ENCODE measurements around the gene INSR.

INSR gene

DNA sequence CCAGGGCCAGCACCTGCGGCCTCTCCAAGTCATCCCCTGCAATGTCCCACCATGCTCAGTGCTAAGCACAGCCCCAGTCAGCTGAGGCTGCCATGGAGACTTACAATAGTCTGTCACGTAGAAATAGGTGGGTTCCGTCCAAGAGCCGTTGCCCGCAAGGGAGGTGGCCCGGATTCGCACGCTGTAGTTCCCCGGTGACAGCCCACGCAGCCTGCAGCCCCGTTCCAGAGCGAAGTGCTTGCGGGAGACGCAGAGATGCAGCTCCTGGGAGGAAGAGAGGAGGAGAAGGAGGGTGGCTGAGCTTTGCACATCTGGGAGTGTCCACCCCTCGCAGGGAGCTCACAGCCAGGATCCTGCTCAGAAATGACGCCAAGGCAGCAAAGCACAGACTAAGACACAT is 162.2 kb downstream of the INSR start:
- DNase-seq: no peak

DNA sequence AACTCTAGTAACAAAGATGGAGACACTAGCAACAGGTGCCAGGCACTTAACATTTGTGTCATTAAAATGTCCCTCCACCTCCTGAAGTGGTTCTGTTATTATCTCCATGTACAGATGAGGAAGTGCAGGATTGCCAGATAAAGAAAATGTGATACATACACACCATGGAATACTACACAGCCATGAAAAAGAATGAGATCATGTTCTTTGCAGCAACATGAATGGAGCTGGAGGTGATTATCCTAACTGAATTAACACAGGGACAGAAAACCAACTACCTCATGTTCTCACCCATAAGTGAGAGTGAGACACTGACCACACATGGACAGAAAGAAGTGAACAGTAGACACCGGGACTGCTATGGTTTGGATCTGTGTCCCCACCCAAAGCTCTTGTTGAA is 164.2 kb downstream of the INSR start:
- no peak for DNase-seq

DNA sequence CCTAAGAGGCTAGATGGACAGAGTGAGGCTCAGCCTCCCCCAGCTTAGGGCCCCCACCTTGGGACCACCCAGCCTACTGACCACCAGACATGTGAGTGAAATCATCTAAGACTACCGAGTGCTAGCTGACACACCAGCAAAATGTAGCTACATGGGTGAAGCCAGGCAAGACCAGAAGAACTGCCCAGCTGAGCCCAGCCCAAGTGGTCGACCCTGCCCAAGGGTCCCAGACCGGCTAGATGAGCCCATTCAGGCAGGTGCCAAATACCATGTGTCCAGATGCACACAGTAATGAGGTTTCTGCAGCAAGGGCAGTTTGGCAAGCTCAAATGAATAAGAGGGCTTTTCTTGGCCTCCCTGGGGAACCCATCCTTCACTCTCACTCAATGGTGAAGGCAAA is 168.1 kb downstream of the INSR start:
- DNase-seq: no peak

DNA sequence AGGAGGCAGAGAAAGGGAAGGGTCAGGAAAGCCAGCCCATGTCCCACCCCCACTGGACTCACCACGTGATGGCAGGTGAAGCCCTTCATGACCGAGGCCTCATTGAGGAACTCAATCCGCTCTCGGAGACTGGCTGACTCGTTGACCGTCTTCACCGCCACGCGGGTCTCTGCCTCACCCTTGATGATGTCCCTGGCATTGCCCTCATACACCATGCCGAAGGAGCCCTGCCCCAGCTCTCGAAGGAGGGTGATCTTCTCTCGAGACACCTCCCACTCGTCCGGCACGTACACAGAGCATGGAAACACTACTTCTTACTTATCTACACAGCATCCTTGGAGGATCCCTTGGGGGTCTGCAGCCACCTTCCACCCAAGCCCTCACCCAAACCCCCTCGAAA is 169.0 kb downstream of the INSR start:
- DNase-seq: no peak

DNA sequence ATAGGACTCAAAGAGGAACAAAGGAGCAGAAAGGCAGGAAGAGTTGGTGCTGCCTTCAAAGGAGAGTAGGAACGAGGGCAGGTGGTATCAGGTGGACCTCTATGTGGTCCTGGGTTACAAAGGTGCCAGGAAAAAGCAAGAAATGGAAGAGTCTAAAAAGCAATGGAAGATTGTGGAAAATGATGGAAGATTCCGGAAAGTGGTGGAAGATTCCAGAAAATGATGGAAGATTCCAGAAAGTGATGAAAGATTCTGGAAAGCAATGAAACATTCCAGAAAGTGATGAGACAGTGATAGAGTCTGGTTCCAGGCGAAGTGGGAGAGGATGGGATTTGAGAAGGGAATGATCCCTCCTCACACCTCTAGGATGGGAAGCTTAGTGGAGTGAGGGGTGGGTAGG is 169.4 kb downstream of the INSR start:
- DNase-seq: no peak

DNA sequence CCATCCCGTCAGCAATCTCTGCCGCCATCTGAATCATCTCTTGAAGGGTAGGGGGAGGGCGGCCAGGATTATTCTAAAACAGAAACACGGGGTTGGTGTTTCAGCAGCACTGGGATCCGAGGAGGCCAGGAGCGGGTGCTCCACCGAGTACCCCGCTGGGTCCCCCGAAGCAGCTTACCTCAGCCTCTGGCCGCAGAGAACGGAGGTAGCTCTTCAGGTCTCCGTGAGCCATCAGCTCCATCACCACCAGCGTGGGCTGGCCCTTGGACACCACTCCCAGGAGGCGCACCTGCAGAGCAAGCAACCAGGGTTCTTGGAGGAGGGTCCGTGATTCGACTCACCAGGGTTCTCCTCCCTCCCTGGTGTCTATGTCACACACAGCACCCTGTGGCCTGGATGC is 171.5 kb downstream of the INSR start:
- no peak for DNase-seq

DNA sequence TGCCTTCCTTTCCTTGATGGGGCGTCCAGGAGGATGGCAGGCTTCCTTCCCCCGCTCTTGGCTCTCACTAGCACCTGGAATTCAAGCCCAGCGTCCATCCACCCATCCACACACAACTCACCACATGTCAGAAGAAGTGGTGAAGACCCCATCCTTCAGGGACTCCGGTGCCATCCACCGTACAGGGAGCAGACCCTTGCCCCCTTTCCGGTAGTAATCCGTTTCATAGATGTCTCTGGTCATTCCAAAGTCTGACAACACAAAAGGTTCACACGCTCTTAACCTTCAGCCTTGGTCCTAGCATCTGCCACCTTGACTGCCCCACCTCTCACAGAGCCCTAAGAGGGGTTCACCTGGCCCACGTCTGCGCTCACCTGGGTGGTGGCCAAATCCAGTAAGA is 173.7 kb downstream of the INSR start:
- DNase-seq: no peak

DNA sequence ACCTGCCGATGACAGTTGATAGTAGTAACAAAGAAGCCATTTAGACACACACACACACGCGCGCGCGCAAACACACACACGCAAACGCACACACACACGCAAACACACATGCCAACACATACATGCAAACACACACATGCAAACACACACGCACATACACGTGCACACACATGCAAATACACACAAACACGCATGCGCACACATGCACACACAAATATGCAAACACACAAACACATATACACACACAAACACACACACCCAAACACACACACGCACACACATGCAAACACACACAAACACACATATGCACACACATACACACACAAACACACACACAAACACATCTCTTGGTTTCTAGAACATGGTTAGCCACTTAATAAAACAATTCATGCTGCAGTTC is 174.6 kb downstream of the INSR start:
- DNase-seq: no peak

DNA sequence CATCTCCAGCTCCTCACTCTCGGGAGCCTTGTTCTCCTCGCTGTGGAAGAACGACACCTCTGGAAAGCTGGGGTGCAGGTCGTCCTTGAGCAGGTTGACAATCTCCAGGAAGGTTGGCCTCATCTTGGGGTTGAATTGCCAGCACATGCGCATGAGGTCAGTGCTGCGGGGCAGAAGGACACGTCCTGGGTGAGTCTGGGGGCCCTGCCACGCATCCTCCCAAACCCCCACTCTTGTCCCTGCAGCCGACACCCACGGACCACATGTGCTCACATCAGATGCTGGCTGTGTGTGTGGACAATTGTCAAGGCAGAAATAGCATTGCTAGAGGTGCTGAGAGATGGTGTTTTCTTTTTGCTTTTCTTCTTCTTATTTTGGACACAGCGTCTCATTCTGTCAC is 177.0 kb downstream of the INSR start:
- no peak for DNase-seq

DNA sequence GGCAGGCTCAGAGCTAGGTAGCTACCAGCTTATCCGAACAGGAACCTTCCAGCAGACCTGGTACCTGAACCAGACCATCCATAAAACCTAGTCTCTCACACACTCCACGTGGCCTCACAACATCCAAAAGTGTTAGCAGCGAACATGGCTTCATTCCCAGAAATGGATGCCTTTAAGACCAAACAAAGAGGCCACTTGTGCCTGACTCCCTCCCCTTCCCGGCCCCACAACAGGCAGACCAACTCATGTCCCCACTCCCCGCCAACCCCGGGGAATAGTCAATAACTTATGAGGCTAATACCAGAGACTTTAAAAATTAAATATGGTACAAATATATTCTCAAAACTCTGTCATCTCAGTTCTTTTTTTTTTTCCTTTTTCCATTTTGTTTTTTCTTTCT is 178.5 kb downstream of the INSR start:
- no peak for DNase-seq

DNA sequence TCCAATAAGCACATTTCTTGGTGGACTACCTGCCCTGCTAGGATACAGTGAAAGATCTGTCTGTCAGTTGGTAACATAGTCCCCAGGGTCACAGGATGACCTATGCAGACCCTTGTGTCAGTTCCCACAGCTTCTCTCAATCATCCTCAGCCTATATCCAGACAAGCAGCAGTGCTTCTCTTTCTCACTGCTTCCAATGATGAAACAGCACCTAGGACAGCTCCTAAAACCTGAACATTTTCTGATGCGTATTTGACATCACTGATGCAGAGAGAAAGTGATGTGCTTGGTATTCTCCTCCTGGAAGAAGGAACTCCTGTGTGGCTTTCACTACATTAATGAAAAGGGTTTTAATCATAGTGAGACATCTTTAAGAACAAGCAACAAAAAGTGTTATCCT is 181.0 kb downstream of the INSR start:
- no peak for DNase-seq

DNA sequence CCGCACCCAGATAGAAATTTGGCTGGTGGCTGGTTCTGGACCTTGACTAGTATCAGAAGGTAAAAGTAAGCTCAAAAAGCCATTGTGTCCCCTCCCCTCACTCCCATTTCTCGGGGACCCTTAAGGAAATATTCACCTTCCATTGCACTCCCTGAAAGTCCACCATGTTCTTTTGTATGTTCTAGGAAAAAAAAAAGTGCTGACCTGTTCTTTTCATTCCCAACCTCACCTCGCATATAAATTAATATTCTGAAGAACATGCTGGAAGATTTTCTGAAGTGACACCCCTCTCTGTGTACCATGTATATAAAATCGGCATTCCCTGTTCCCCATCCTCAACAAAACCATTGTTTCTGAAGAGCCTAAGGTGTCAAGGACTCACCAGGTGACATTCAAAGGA is 181.5 kb downstream of the INSR start:
- DNase-seq: no peak

DNA sequence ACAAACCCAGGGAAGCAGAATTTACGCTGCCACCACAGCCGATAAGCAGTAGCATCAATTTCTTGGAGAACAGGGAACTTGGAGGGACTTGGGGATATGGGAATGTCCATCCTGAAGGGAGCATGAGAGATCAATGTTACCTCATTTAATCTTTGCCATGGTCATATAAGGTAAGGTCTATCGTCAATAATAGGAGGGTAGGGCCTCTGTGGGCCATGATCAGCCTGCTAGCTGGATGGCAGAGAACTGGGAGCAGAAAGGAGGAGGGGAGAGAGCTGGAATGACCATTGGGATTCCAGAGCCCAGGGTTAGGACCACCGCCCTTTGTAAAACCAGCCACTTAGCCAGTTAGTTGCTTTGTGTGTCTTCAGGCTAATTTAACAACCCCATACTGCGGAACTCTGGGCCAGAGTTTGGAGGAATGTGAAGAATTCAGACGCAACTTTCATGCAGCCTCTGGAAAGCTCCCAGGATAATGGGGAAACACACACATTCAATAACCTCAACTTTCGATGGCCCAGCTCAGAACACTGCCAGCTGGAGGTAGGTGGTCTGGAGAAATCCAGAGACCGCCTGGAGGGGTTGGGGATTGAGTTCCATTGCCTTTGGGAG is 184.4 kb downstream of the INSR start:
- no peak for DNase-seq

DNA sequence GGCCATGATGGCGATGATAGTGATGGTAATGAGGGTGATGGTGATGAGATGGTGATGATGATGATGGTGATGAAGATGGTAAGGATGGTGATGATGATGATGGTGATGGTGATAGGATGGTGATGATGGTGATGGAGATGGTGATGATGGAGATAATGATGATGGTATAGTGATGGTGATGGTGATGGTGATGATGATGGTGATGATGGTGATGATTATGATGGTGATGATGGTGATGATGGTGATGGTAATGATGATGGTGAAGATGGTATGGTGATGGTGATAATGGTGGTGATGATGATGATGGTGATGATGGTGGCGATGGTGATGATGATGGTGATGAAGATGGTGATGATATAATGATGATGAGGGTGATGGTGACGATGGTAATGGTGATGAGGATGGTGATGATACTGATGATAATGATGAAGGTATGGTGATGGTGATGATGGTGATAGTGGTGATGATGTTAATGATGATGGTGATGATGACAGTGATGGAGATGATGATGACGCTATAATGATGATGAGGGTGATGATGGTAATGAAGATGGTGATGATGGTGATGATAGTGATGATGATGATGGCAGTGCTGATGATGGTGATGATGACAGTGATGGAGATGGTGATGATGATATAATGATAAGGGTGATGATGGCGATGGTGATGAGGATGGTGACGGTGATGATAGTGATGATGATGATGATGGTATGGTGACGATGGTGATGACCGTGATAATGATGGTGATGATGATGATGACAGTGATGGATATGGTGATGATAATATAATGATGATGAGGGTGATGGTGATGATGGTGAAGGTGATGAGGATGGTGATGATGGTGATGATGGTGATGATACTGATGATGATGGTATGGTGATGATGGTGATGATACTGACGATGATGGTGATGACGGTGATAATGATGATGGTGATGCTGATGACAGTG is 187.2 kb downstream of the INSR start:
- no peak for DNase-seq

DNA sequence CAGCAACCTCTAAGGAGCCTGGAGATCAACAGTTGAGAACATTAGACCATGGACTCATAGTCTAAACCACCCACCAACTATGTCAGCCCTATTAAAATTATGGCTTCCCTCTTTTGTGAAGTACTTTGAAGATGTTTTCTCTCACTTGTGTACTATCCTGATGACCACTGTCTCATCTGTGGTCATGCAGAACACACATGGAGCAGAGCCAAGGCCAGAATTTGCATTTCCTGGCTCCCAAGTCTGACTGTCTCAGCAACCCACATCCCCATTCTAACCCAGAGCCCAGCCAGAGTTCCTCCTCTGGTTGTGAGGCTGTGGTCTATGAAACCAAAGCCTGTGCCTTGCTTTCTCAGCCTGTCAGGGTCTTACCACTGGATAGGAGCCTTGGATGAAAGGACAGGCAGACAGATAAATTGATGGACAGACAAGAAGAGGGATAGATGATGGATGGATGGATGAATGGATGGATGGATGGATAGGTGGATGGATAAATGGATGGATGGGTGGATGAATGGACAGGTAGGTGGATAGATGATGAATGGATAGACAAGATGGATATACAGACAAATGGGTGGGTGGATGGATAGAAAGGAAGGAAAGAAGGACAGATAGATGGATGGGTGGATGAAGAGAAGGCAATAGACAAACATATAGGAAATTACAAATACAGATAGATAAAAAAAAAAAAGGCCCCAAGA is 189.3 kb downstream of the INSR start:
- DNase-seq: no peak

DNA sequence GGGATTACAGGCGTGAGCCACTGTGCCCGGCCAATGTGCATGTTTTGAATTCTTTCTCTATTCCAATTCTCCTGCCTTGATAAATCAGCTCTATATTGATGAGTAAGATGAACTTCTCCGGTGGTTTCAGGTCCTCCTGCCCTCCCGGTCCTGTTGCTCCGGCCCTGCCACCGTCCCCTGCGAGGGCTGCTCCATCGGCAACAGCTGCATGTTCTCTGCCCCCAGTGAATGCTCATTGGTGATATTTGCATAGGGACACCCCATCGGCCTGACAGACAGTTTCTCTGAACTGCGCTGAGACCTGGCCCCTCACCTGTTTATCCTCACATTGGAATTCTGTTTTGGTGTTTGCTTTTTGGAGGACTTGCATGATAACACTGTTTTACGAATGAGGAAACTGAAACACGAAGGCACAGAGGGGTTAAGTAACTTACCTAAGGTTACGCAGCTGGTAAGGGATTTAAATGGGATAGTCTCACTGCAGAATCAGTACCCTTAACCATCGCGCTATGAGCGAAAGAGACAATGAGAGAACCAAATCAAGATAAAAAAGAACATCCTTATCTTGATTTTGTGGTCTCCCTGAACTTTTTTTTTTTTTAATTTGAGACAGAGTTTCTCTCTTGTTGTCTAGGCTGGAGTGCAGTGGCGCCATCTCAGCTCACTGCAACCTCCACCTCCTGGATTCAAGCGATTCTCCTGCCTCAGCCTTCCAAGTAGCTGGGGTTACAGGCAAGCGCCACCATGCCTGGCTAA is 192.5 kb downstream of the INSR start:
- DNase-seq: no peak

DNA sequence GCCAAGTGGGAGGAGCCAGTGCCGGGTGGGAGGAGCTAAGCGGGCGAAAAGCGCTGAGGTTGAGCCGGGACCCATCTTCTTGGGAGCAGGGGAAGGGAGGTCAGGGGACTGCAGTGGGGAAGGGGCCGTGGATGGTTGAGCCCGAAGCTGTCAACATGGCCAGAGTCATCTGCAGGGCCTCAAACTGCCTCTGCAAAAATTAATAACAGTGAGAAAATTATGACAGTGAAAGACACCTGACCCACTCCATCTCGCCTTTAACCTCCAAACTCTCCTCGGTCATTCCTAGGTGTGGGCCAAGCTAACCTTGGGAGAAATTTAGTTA is 194.7 kb downstream of the INSR start:
- DNase-seq: no peak

DNA sequence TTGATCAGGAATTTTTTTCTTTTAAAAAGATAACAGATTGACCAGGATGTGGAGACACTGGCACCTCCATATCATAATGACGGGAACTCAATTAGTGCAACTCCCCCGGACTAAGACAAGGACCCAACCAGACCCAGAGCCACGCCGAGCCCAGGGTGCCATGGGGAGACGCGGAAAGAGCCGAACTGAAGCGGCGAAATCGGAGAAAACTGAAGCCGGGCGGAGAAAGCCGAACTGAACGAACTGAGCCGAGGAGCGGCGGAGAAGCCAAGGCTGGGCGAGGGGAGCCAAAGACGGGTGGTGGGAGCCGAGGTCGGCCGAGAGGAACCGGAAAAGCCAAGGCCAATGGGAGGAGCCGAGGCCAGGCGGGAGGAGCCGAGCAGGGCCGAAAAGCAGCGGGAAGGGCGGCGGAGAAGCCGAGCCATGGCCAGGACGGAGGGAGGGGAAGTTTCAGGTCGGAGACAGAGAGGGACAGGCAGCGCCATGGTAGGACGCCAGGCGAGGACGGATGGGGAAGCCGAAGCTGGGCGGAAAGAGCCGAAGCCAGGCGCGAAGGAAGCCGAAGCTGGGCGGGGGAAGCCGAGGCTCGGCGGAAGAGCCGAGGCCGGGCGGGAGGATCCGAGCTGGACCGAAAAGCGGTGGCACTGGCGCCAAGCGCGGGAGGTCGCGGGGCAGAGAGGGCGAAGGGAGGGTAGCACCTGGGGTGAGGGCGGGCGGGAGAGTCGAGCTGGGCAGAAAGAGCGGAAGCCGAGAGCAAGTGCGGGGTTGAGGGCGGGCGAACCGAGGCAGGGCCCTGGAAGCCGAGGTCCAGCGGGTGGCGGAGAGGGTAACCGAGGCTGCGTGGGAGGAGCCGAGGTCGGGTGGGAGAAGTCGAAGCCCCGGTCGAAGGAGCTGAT is 195.3 kb downstream of the INSR start:
- DNase-seq: peak; percentile 99

DNA sequence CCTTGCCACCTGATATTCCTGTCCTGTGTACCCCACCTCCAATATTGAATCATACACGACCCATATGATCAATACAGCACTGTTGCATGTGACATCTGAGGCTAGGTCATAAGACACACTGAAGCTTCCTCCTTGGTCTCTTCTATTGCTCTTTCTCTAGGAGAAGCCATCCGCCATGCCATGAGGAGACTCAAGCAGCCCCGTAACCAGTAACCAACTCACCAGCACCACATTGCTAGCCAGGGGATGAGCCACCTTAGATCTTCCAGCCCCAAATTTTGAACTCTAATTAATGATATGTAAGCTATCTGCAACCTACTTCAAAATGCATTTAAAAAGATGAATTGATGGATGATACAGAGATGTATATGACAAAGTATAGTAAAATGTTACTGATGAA is 196.1 kb downstream of the INSR start:
- DNase-seq: no peak

DNA sequence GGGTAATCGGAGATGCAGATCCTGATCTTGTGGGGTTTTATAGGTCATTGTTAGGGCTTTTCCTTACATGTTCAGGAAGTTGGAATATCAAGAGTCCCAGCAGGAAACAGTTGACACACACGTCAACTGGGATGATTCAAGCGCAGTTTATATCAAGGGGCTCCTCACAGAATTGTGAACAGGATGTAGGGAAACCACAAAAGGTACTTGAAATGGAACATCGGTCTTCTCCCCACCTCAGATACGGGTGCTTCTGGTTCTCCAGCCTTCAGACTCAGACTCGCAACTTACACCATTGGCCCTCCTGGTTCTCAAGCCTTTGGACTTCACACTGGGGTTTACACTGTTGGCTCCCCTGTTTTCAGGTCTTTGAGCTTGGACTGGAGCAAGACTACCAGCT is 205.2 kb downstream of the INSR start:
- DNase-seq: no peak

DNA sequence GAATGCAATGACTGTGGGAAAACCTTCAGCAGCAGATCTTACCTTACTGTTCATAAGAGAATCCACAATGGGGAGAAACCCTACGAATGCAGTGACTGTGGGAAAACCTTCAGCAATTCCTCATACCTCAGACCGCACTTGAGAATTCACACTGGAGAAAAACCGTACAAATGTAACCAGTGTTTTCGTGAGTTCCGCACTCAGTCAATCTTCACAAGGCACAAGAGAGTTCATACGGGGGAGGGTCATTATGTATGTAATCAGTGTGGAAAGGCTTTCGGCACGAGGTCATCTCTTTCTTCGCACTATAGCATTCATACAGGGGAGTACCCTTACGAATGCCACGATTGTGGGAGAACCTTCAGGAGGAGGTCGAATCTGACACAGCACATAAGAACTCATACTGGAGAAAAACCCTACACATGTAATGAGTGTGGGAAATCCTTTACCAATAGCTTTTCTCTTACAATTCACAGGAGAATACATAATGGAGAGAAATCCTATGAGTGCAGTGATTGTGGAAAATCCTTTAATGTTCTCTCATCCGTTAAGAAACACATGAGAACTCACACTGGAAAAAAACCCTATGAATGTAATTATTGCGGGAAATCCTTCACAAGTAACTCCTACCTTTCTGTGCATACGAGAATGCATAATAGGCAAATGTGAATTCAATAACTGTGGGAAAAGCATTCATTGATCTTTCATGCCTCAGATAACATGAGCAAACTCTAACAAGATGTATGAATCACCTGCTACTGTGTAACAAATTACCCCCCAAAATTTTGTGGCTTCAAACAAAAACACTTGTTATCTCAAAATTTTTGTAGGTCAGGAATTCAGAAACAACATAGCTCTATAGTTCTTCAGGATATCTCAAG is 210.9 kb downstream of the INSR start:
- no peak for DNase-seq

All from NCI-H1092 treated with DMSO at 0.1 percent for 48 hours (cell line).